ENCODE data around the gene DLG1.
"Not testable (repeated sequence)": the region's sequence is repeated elsewhere in the genome, so short reads cannot be mapped to it uniquely, and the experiment has no call there.

Gene DLG1

DNA sequence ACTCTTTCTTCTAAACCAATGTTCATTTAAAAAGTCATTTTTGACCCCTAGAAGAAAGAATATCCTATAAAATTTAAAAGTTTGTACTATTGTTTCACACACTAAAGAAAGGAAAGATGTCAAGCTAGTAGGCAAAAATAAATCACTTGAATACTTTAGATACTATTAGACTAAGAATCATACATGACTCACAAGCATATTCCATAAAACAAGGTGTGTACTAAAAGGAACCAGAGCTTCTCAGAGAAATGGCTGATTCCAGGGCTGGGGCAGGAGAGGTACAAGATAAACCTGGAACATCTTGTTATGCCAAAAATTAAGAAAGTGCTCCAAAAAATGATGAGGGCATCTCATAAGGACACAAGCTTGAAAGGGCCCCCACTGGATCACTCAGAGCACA, 8.7 kb downstream of the DLG1 start:
- DNase-seq: no peak

DNA sequence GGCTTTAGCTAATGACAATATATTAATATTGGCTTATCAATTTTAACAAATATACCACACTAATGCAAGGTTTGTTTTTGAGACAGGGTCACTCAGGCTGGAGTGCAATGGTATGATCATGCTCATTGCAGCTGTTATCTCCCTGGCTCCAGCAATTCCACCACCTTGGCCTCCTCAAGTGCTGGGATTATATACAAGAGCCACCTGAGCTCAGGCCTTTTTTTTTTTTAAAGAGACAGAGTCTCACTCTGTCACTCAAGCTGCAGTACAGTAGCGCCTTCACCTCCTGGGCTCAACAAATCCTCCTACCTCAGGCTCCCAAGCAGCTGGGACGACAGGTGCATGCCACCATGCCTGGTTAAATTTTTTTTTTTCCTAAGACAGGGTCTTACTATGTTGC, 11.7 kb downstream of the DLG1 start:
- DNase-seq: no peak

DNA sequence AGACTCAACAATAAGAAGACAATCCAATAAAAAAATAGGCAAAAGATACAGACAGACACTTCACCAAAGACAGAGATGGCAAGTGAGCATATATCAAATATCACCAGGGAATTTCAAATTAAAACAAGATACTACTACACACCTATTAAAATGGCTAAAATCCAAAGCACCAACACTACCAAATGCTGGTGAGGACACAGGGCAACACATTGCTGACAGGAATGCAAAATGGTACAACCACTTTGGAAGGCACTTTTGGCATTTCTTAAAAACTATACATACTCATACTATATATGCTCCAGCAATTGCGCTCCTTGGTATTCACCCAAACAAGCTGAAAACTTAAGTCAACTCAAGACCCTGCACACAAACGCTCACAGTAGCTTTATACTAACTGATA, 12.9 kb downstream of the DLG1 start:
- no peak for DNase-seq

DNA sequence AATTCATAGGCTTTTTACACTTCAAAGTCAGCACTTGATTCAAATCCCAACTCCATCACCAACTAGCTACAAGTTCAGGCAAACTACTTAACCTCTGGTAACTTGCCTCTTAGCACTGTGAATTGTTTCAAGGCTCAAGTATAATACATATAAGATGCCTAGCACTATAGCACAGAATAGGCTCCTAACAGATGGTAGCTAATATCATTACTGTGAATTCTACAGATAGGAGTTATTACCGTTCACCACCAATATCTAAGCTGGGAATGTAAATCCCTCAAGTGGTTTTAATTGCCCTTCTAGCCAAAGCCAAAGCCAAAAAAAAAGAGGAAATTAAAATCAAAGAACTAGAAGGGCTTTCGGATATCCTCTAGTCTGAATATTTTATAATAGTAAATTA, 15.4 kb downstream of the DLG1 start:
- no peak for DNase-seq

DNA sequence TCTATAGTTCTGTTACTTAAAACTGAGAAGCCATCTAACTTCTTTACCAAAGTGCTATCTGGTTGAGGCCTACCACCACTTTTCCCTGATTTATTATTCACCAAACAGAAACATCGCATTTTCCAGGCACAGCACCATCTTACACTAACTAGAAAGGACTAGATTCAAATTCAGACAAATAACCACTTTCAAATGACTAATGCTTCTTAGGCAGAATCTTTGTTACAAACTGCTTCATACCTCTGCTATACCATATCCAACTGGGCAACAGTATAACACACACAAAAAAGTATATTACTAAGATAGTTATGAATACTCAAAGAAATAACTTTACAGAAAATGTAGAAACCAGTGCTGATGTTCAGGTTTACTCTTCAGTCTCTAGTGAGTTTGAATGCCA, 16.6 kb downstream of the DLG1 start:
- no peak for DNase-seq

DNA sequence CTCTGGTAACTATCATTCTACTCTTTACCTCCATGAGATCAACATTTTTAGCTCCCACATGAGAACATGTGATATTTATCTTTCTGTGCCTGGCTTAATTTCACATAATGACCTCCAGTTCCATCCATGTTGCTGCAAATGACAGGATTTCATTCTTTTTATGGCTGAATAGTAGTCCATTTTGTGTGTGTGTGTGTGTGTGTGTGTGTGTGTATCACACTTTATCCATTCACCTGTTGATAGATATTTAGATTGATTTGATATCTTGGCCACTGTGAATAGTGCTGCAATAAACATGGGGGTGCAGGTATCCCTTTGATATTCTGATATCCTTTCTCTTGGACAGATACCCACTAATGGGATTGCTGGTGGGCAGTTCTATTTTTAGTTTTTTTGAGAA, 18.3 kb downstream of the DLG1 start:
- DNase-seq: no peak

DNA sequence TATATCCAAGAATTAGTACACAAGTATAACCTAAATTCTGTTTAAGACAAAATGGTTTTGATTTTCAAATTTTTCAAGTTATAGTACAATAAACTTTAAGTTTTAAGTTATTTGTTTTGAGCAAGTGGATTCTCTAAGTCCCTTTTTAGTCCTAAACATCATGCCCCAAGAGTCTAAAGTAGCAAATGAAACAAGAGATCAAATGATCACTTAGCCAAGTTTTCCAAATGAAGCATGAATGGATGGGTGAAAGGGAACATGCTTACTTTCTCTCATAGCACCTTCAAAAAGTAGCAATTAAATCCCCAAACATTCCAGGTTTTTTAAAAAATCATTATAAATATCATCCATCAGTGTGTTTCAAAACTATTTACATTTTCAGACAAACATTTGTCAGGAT, 19.5 kb downstream of the DLG1 start:
- DNase-seq: no peak

DNA sequence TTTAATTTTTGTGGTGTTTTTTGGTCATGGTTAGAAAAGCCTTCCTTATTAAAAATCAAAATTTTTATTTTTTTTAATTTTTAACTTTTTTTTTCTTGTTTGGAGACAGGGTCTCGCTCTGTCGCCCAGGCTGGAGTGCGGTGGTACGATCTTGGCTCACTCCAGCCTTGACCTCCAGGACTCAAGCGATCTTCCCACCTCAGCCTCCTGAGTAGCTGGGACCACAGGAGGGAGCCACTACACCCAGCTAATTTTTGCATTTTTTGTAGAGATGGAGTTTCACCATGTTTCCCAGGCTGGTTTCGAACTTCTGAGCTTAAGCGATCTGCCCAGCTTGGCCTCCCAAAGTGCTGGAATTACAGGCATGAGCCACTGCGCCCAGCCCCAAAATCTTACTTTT, 21.6 kb downstream of the DLG1 start:
- DNase-seq: not testable (repeated sequence)

DNA sequence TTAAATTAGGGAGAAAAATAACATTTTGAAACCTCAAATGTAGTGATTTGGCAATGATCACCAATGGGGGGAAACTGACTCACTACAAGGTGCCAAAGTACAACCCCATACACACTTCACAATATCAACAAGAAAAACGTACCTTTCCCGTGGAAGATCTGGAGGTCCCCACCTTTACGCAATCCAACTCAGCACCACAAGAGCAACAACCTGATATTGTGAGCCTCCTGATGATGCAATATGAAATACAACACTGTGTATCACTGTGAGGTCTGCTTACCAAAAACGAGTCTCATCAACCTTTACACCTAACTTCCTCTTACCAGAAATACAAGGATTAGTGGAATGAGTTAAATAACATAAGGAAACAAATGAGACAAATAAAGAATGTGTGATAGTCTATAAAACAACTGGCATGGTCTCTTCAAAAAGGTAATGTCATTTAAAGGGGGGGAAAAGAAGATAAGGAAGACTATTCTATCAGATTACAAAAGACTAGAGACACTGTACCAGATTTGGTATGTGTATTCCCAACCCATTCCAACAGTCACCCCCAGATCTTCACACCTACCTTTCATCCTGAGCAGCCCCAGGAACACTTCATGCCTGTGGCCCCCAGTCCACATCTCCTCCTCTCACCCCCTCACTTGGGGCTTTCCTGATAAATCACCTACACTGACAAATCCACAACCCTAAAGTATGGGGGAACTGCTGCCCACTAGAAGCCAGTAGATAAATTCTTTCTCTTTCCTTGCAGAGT, 27.7 kb downstream of the DLG1 start:
- DNase-seq: no peak

DNA sequence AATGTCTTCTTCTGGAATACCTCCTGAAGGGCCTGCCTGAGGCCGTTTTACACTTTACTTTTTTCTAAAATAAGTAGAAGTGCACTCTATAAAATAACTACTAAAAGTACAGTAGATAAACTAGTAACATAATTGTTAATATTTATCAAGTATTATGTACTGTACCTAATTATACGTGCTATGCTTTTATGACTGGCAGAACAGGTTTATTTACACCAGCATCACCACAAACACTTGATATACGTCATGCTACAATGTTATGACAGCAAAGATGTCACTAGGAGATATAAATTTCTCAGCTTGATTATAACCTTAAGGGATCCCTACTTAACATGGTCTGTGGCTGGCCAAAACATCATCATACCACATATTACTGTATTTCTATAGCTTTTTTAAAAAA, 29.4 kb downstream of the DLG1 start:
- DNase-seq: no peak

DNA sequence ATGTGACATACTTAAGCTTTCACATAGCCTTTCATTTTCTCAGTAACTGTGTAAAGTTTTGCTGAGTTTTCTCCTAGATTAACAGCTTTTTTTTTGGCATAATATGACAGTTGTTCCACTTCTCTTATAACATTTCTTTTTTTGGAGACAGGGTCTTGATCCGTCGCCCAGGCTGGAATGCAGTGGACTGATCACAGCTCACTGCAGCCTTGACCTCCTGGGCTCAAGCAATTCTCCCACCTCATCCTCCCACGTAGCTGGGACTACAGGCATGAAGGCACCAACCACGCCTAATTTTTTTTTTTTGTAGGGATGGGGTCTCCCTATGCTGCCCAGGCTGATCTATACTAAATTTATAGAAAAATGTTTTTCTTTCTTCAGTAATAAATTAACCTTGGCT, 30.1 kb downstream of the DLG1 start:
- no peak for DNase-seq

DNA sequence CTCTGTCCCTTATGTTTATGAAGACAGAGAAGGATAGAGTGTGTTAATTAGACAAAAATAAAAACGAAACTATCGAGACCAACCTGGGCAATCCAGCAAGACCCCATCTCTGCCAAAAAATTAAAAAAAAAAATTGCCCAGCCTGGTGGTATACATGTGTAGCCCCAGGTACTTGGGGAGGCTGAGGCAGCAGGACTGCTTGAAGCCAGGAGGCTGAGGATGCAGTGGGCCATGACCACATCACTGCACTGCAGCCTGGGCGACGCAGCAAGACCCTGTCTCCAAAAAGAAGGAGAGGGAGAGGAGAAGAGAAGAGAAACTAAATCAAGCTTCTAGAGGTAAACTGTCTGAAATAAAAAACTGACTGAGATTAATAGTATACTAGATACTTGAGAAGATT, 32.1 kb downstream of the DLG1 start:
- DNase-seq: no peak

DNA sequence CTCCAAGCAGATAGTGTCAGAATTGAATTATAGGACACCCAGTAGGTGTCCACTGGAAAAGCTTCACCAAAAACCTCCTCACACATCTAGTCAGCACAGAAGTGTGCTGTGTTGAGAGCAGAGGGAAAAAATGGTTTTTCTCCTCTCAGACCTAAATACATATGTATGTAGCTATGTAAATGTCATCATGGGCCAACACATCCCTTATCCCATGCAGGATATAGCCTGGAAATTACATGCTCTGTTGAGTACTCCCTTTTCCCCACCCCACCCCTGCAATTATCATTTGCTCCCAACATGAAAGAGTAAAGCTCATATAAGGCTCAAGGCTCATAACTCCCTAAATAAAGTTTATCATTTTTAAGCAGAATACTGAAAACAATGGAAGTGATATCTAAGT, 35.7 kb downstream of the DLG1 start:
- no peak for DNase-seq

DNA sequence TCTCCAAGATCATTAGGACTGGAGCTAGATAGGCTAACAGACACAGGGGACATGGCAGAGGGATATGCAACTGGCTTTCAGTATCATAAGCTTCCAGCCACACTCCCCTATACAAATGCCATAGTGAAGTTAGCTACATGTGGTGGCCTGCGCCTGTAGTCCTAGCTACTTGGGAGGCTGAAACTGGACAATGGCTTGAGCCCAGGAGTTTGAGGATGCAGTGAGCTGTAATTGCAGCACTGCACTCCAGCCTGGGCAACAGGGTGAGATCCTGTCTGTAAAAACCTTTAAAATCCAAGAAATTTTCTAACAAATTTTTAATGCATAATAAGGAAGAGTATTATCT, 37.3 kb downstream of the DLG1 start:
- no peak for DNase-seq

DNA sequence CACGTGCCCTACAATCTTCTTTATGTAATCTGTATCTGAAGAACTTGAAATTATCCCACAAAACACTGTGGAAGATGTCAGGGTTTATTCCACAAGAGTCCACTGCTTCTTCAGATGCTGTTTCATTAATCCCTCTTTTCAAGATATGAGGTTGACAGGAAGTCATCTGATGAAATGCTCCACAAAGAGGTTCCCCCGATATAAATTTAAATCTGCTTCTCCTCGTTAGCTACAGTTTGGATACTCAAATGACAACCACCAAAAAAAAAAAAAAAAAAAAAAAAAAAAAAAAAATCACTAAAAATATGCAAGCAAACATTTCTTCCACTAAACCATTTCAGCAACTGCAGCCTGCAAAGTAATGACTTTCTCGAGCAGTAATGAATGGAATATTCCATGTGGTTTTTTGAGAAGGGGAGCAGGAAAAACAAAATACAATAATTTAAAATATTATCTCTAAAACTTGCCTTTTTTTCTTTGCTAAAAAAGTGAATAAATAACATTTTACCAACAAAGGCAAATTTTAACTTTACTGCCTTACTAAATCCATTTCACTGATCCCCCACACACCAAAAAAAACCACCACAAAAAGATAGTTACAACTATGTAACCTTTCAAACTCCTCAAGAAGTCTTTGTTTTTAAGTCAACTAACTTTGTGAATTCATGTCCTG, 37.8 kb downstream of the DLG1 start:
- DNase-seq: peak in 1 of 51 donors; percentile 28

DNA sequence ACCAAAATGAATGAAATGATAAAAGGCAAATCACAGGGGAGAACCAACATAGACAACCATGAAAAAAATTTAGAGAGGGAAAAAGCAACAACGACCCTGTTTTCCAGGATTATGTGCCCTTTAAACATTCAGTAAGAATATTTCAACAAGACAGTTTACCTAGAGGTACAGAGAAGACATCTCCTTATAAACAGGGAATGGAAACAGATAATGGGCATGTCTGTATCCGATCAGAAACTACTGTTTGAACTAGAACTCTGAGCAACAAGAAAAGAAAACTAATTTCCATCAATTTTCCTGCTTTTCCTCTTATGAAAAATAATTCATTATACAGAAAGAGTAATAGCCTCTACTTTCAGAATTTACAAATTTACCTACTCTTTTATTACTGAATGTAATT, 39.3 kb downstream of the DLG1 start:
- no peak for DNase-seq

DNA sequence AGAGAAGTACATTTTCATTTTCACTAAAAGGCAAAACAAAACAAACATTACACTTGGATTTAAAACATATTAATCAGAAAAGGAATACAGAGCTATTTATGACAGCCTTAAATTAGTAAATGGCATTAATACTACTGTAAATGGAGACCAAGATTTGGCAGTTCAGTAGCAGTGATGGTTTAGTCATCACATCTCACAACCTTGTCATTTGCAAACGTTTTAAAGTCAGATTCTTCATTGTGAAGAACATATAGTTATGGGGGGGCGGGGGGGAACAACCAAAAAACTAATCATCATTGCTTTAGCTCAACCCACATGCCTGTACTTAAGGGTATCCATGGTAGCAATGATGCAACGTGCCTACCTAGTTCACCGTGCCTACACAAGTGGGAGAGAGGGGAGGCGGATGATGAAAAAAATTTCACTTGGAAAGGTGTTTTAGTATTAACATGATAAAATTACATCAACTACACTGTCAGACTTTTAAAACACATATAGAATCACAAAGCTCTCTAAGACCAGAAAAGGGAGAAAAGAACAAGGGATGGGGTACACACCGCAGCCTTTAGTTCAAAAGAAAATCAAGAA, 40.1 kb downstream of the DLG1 start:
- peak in 2 of 51 donors; percentile 4 to 67 for DNase-seq

DNA sequence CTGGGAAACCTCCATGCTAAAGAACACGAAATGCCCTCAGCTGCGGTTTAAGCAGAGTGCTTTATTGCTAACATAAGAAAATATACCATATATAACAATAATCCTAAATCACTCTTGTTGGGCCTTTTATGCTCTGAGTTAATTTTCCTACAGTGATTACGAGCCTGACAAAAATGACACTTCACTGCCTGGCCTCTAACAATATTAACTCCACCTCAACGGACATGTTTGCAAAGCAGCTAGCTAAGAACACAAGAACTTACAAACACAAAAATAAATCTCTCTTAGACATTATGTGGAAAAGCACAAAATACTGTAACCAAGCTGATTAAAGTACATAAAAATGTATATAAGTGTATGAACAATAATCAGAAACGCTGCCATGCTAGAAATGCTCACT, 40.7 kb downstream of the DLG1 start:
- peak in 1 of 51 donors; percentile 32 for DNase-seq

DNA sequence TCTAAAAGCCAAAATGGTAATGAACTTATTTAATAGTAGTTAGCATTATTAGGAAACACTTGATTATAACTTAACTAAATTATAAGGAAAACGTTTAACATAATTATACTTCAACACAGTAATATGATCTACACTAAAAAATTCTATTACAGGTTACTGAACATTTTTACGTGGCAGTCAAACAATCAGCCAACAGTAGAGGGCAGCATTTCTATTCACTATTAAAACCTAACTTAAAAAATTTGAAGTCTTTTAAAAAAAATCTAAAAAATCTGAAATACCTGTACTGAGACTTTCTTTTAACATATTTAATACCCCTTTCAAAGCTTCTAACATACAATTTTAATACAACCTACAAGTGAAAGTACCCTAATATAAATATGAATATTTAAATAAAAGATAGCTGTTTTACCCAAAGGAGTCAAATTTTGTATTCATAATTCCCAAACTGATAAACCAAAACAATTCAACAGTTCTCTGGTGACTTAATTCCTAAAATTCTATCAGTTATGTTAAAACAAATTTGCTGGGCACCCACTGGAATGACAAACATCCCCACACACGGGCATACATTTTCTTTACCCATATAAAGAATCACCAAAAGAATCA, 41.5 kb downstream of the DLG1 start:
- DNase-seq: peak in 4 of 51 donors; percentile 5 to 9 (median 8)

DNA sequence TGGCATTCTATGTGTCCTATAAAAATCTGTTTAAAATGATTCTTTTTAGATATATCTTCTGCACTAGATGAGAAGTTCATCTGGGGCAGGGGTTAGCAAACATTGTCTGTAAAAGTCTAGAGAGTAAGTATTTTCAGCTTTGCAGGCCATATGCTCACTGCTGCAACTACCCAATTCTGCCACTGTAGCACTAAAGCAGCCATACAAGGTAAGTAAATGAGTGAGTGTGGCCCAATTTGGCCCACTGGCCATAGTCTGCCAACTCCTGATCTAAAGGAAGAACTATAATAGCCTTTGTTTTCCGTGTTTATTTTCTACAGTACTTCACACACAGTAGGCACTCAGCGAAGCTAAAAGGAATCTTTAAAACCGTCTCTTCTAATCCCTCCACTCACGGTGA, 42.3 kb downstream of the DLG1 start:
- DNase-seq: no peak

DNA sequence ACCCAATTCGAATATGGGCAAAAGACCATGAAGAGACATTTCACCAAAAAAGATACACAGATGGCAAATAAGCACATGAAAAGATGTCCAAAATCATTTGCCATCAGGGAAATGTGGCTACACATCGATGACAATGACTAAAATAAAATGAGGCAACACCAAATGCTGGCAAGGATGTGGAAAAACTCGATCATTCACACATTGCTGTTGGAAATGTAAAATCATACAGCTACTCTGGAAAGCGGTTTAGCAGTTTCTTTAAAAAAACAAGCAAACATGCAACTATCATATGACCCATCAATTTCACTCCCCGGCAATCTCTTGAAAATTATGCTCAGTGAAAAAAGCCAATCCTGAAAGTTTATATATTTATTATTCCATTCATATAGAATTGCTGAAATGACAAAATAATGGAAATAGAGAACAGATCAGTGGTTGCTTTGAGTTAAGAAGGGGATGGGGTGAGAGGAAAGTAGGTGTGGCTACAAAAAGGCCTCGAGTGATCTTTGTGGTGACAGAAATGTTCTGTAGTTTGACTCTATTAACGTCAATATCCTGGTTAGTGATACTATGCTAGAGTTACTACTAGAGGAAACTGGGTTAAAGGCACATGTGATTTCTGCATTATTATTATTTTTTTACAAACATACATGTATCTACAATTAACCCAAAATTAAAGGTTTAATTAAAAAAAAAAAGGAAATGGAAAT, 45.0 kb downstream of the DLG1 start:
- DNase-seq: no peak

DNA sequence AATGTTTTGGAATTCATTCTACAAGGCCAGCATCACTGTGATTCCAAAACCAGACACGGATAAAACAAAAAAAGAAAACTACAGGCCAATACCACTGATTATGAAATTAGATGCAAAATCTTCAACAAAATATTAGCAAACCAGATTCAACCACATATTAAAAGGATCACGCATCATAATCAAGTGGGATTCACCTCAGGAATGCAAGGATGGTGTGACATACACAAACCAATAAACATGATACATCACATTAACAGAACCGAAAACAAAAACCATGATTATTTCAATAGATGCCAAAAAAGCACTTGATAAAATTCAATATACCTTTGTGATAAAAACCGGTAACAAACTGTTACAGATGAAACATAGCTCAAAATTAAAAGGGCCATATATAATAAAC, 48.9 kb downstream of the DLG1 start:
- no peak for DNase-seq
